ENCODE data around the gene MAPK10.

GRCh38 chr4:86344127-86344526 is 15.7 kb downstream of the MAPK10 start:
- TF ChIP-seq CTCF (IDR thresholded peaks at IDR 0.05) (no peak), POLR2A (IDR thresholded peaks at IDR 0.05) (no peak), POLR2AphosphoS5 (IDR thresholded peaks at IDR 0.05) (no peak), EP300 (IDR thresholded peaks at IDR 0.05; ENCODE audit: low read depth) (no peak)
